Left ventricle myocardium inferior (tissue), 1 donor: ENCODE results near the gene MRPL16. TPM values are rescaled to one million over a fixed set of nuclear protein-coding genes. Genes with fewer than 3 reads are reported as not detected.

Experiments
- DNase-seq: peaks from one replicate; pipeline ENCODE4 v3.0.0-alpha.2; 2020
- H3K27ac ChIP-seq: fragments of 200-600 bp; replicated peaks from 2 replicates; pipeline ENCODE4 v1.8.0; 2021
- H3K27me3 ChIP-seq: fragments of 200-600 bp; 2 replicates; pipeline ENCODE4 v1.8.0; 2021; ENCODE audit warnings: low read depth
- H3K36me3 ChIP-seq: fragments of 200-600 bp; 2 replicates; pipeline ENCODE4 v1.8.0; 2021
- H3K4me1 ChIP-seq: fragments of 200-600 bp; 2 replicates; pipeline ENCODE4 v1.8.0; 2021
- H3K4me3 ChIP-seq: fragments of 200-600 bp; 2 replicates; pipeline ENCODE4 v1.8.0; 2021; ENCODE audit warnings: mild to moderate bottlenecking, moderate library complexity
- H3K9me3 ChIP-seq: fragments of 200-600 bp; replicated peaks from 2 replicates; pipeline ENCODE4 v1.8.0; 2021
- intact Hi-C: fragments of 100-400 bp; cut with micrococcal nuclease; formaldehyde crosslinking; loops from one replicate; pipeline ENCODE4 v1.11.0; 2022
- total RNA-seq: library from RNA; stranded (reverse); fragmentation: NEBNext Ultra II Directional; extraction: Animal tissue kit (Norgen Biotek cat#: 25700); gene quantifications from one replicate; pipeline ENCODE4 v1.2.1, GENCODE V29; 2021
- TF ChIP-seq, protein P1 (sequence below): fragments of 200-600 bp; IDR thresholded peaks from 2 replicates; pipeline ENCODE4 v1.8.0; 2021; ENCODE audit warnings: antibody characterized with exemption, mild to moderate bottlenecking, borderline replicate concordance
- donor health status: DM: no; HTN: yes; CAD: no; lungs with severe emphysema.

Gene MRPL16
- total RNA-seq, 1 donor from 2014 or later: 93.2 TPM

- peaks cover 19% of the 10 kb centered on the region for H3K36me3 ChIP-seq
- peaks cover 85% of the 10 kb centered on the region for H3K4me1 ChIP-seq
- H3K27me3 ChIP-seq: no peaks in the 10 kb centered on the region
- H3K27ac ChIP-seq: peak overlapping the region; percentile 67
- TF ChIP-seq, protein P1, sequence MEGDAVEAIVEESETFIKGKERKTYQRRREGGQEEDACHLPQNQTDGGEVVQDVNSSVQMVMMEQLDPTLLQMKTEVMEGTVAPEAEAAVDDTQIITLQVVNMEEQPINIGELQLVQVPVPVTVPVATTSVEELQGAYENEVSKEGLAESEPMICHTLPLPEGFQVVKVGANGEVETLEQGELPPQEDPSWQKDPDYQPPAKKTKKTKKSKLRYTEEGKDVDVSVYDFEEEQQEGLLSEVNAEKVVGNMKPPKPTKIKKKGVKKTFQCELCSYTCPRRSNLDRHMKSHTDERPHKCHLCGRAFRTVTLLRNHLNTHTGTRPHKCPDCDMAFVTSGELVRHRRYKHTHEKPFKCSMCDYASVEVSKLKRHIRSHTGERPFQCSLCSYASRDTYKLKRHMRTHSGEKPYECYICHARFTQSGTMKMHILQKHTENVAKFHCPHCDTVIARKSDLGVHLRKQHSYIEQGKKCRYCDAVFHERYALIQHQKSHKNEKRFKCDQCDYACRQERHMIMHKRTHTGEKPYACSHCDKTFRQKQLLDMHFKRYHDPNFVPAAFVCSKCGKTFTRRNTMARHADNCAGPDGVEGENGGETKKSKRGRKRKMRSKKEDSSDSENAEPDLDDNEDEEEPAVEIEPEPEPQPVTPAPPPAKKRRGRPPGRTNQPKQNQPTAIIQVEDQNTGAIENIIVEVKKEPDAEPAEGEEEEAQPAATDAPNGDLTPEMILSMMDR: no peak
- H3K4me3 ChIP-seq: no peak overlapping the region
- DNase-seq: no peak
- no peaks in the 10 kb centered on the region for H3K9me3 ChIP-seq
- intact Hi-C loops: no loop called here
Observed at GRCh38 chr11:59769828-59770227, 40.8 kb downstream of the MRPL16 start.

DNA sequence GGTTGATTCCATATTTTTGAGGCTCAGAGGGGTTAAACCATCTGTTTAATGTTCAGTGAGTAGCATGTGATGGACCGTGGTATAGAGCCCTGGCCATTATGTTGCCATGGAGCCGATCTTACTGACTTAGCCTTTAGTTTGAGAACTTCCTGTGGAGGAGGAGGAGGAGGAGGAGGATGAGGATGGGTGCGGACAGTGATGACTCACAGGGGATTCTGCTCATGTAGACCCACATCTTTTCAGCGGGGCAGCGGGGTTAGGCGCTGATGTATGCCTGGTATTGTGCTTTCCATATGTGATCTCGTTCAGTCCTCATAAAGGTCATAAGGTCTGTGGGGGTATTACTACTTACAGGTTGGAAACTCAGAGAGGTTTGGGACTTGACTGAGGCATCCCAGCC lies 41.5 kb downstream of the MRPL16 start:
- TF ChIP-seq, protein P1: no peak
- Histone ChIP-seq H3K27ac (peak overlapping the region; percentile 67), H3K36me3 (peaks cover 12% of the 10 kb centered on the region), H3K4me3 (no peak overlapping the region), H3K27me3 (no peaks in the 10 kb centered on the region), H3K4me1 (peaks cover 86% of the 10 kb centered on the region), H3K9me3 (no peaks in the 10 kb centered on the region)
- no peak for DNase-seq
- intact Hi-C loops: no loop called here

DNA sequence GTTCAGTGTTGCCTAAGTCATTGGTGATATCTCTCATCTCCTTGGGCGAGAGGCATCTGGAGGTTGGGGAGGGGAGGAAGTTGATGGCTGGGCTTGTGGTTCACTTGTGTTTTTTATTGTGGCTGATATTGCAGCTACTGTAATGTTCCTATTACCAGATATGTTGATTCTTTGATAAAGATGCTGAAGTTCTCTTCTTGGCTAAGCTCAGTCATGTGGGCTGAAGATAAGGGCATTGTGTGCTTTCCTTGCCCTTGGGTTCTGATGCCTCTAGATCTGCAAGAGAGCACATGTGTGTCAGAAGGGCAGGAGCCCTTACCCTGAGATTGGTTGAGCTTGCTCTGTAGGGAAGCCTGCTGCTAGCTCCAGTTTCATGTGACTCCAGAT lies 43.4 kb downstream of the MRPL16 start:
- Histone ChIP-seq H3K4me1 (peaks cover 83% of the 10 kb centered on the region), H3K27me3 (no peaks in the 10 kb centered on the region), H3K36me3 (no peaks in the 10 kb centered on the region), H3K27ac (peak overlapping the region; percentile 67), H3K9me3 (no peaks in the 10 kb centered on the region), H3K4me3 (no peak overlapping the region)
- TF ChIP-seq, protein P1: no peak
- DNase-seq: no peak
- intact Hi-C loops: no loop called here

DNA sequence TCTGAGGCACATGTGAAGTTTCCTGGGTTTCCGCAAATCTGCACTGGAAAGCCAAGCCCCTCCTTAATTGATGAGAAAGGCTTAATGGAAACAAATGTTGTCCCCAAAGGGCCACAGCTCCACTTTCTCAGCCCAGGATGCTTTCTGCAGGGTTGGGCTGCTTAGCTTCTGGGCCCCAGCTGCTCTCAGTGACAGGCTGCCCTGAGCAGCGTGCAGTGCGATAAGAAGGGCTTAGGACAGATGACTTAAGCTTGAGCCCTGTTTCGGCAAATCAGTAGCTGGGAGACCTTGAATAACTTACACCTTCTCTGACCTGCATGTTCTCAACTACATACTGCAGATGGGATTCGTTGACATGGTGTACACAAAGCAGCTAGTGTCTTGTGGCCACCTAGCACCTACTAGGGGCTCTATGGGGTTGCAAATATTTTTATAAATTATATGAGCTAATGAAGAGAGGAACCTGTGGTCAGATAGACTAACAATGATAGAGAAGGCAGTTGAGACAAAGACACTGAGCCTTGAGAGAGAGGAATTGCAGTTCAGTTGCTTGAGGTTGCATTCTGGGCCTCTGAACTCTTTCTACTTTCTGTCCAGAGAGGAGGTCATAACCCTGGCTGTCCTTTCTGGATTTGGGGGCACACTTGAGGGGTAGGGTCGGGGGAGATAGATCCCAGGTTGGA lies 43.9 kb downstream of the MRPL16 start:
- TF ChIP-seq, protein P1: no peak
- Histone ChIP-seq H3K9me3 (no peaks in the 10 kb centered on the region), H3K36me3 (no peaks in the 10 kb centered on the region), H3K4me3 (no peak overlapping the region), H3K4me1 (peaks cover 83% of the 10 kb centered on the region), H3K27me3 (no peaks in the 10 kb centered on the region), H3K27ac (peak overlapping the region; percentile 67)
- no peak for DNase-seq
- intact Hi-C loops: no loop called here

DNA sequence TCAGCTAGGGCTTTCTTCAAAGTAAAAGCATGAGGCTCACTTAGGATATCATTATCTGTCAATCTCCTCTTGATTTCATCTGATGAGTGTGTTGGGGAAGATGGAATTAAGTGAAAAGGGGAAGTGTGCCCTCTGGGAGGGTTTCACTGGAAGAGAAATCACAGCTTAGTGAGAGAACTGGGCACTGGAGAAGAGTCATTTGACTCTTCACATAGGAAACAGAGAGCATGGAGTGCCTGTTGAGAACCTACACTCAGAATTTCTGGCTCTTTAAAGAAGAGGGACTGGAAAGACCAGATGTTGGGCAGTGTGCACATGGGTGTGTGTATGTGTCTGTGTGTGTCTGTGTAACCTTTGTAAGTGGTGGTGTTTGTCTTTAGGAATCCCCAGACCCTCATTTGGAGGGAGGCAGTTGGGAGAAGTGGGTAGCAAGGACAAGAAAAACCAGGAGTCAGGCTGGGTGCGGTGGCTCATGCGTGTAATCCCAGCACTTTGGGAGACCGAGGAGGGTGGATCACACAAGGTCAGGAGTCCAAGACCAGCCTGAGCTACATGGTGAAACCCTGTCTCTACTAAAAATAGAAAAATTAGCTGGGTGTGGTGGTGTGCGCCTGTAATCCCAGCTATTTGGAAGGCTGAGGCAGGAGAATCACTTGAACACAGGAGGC lies 45.4 kb downstream of the MRPL16 start:
- peak overlapping the region; percentile 67 for H3K27ac ChIP-seq
- no peak overlapping the region for H3K4me3 ChIP-seq
- H3K4me1 ChIP-seq: peaks cover 80% of the 10 kb centered on the region
- H3K9me3 ChIP-seq: no peaks in the 10 kb centered on the region
- DNase-seq: no peak
- H3K27me3 ChIP-seq: no peaks in the 10 kb centered on the region
- TF ChIP-seq, protein P1: no peak
- no peaks in the 10 kb centered on the region for H3K36me3 ChIP-seq
- intact Hi-C loops: no loop called here
